CD4-positive, alpha-beta T cell (primary cell): ENCODE data around the gene B3GLCT. TPM values are rescaled to one million over a fixed set of nuclear protein-coding genes. Genes with fewer than 3 reads are reported as not detected.

Source experiments
- ATAC-seq: fragments of 200-7000 bp; cut with Tn5 transposase; one replicate; pipeline ENCODE4 v1.10.0; 2022; ENCODE audit warnings: mild to moderate bottlenecking; ENCODE audit not compliant: poor library complexity
- CTCF ChIA-PET: fragments of 350-600 bp; sonication (Branson Sonifier 250); formaldehyde crosslinking; loops from one replicate; lab custom pipeline; 2021; ENCODE audit warnings: antibody characterized with exemption, inconsistent platforms; lab: Charles Lee
- POLR2A ChIA-PET: fragments of 350-600 bp; sonication (Branson Sonifier 250); formaldehyde crosslinking; loops from one replicate; lab custom pipeline; 2021; ENCODE audit warnings: antibody characterized with exemption, inconsistent platforms; lab: Charles Lee
- DNase-seq, 14 experiments: peaks; one replicate each; pipeline ENCODE4 v3.0.0-alpha.2; 2013 to 2020; ENCODE audit warnings: mixed read lengths in 2 of 14
- H3K27ac ChIP-seq, 2 donors: one replicate each; pipeline versions ENCODE4 v1.5.1 to v1.7.0; 2013; ENCODE audit warnings: low read length in 2 of 2, low read depth in 1 of 2, mild to moderate bottlenecking in 1 of 2
- H3K27me3 ChIP-seq, 2 experiments: 1 replicate in 1 of 2; 2 replicates in 1 of 2; pipeline versions ENCODE4 v1.6.1 to v1.7.0; 2013; ENCODE audit warnings: low read length in 2 of 2, control low read depth in 1 of 2, mild to moderate bottlenecking in 1 of 2, moderate library complexity in 1 of 2; ENCODE audit not compliant: insufficient read depth in 2 of 2, control insufficient read depth in 1 of 2
- H3K36me3 ChIP-seq: one replicate; pipeline ENCODE4 v1.6.1; 2013; ENCODE audit warnings: low read length, control low read depth; ENCODE audit not compliant: insufficient read depth
- H3K4me1 ChIP-seq: one replicate; pipeline ENCODE4 v1.6.1; 2013; ENCODE audit warnings: low read length, control low read depth; ENCODE audit not compliant: insufficient read depth
- H3K4me3 ChIP-seq: one replicate; pipeline ENCODE4 v1.5.1; 2013; ENCODE audit warnings: mild to moderate bottlenecking, low read length, moderate library complexity
- H3K9me3 ChIP-seq, 2 experiments: 1 replicate in 1 of 2; 2 replicates in 1 of 2; pipeline versions ENCODE4 v1.6.1 to v1.7.0; 2013; ENCODE audit warnings: low read length in 2 of 2, mild to moderate bottlenecking in 2 of 2, control low read depth in 1 of 2, moderate library complexity in 1 of 2; ENCODE audit not compliant: control insufficient read depth in 1 of 2, insufficient read depth in 1 of 2
- H3K27ac Mint-ChIP-seq: one replicate; pipeline ENCODE4 v1.8.0; 2020; ENCODE audit warnings: mixed read lengths
- H3K27me3 Mint-ChIP-seq: one replicate; pipeline ENCODE4 v1.8.0; 2021; ENCODE audit warnings: mixed read lengths
- H3K36me3 Mint-ChIP-seq: one replicate; pipeline ENCODE4 v1.8.0; 2021; ENCODE audit warnings: low read depth, mixed read lengths
- H3K4me1 Mint-ChIP-seq: one replicate; pipeline ENCODE4 v1.8.0; 2021; ENCODE audit warnings: low read depth, mixed read lengths
- H3K4me3 Mint-ChIP-seq: one replicate; pipeline ENCODE4 v1.8.0; 2020; ENCODE audit warnings: mild to moderate bottlenecking, mixed read lengths
- H3K9me3 Mint-ChIP-seq: one replicate; pipeline ENCODE4 v1.8.0; 2020; ENCODE audit warnings: mixed read lengths
- intact Hi-C, 2 experiments: fragments of 100-400 bp; cut with DNase I in 1 of 2; cut with micrococcal nuclease in 1 of 2; formaldehyde crosslinking; loops; one replicate each; pipeline versions ENCODE4 v1.15.1 to v1.9.0; 2023 to 2025; cut with DNase I, micrococcal nuclease
- total RNA-seq, 174 experiments: library from RNA in 2 of 174; stranded (reverse) in 2 of 174; gene quantifications; one replicate each; pipeline ENCODE4 v1.2.3 and lab custom pipeline; 2021 to 2026
- TF ChIP-seq, protein P1 (sequence below): fragments of 200-600 bp; IDR thresholded peaks from one replicate; pipeline ENCODE4 v1.8.0; 2022; ENCODE audit warnings: antibody characterized with exemption, mild to moderate bottlenecking

Gene B3GLCT
- total RNA-seq, 2 experiments from 2014 or later: 3.2 to 3.7 TPM

- ChIA-PET CTCF (no interaction called here), POLR2A (no interaction called here)
- Histone ChIP-seq H3K9me3 (no peaks in the 10 kb centered on the region), H3K36me3 (no peaks in the 10 kb centered on the region), H3K27me3 (no peaks in the 10 kb centered on the region), H3K4me1 (no peaks in the 10 kb centered on the region), H3K4me3 (no peak overlapping the region), H3K27ac (no peak overlapping the region)
- Mint-ChIP-seq H3K4me3 (no peak overlapping the region), H3K9me3 (peaks cover 1% of the 10 kb centered on the region), H3K36me3 (no peaks in the 10 kb centered on the region), H3K27me3 (no peaks in the 10 kb centered on the region), H3K27ac (no peak overlapping the region), H3K4me1 (no peaks in the 10 kb centered on the region)
- DNase-seq (no peak), ATAC-seq (no peak)
- intact Hi-C loops: no loop called here
- TF ChIP-seq, protein P1, sequence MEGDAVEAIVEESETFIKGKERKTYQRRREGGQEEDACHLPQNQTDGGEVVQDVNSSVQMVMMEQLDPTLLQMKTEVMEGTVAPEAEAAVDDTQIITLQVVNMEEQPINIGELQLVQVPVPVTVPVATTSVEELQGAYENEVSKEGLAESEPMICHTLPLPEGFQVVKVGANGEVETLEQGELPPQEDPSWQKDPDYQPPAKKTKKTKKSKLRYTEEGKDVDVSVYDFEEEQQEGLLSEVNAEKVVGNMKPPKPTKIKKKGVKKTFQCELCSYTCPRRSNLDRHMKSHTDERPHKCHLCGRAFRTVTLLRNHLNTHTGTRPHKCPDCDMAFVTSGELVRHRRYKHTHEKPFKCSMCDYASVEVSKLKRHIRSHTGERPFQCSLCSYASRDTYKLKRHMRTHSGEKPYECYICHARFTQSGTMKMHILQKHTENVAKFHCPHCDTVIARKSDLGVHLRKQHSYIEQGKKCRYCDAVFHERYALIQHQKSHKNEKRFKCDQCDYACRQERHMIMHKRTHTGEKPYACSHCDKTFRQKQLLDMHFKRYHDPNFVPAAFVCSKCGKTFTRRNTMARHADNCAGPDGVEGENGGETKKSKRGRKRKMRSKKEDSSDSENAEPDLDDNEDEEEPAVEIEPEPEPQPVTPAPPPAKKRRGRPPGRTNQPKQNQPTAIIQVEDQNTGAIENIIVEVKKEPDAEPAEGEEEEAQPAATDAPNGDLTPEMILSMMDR: no peak
These were observed 14.7 kb upstream of the B3GLCT start for GRCh38 chr13:31184981-31185645.

GRCh38 chr13:31191748-31192147 lies 8.0 kb upstream of the B3GLCT start:
- CTCF ChIA-PET: no interaction called here
- H3K36me3 Mint-ChIP-seq: no peaks in the 10 kb centered on the region
- H3K36me3 ChIP-seq: no peaks in the 10 kb centered on the region
- no peak overlapping the region for H3K4me3 Mint-ChIP-seq
- H3K27me3 ChIP-seq: no peaks in the 10 kb centered on the region
- H3K9me3 Mint-ChIP-seq: peaks cover 1% of the 10 kb centered on the region
- no peak overlapping the region for H3K4me3 ChIP-seq
- POLR2A ChIA-PET: no interaction called here
- ATAC-seq (no peak), DNase-seq (no peak)
- no peak overlapping the region for H3K27ac ChIP-seq
- no peak overlapping the region for H3K27ac Mint-ChIP-seq
- intact Hi-C loops: no loop called here
- no peaks in the 10 kb centered on the region for H3K4me1 Mint-ChIP-seq
- TF ChIP-seq, protein P1: no peak
- H3K9me3 ChIP-seq: no peaks in the 10 kb centered on the region
- no peaks in the 10 kb centered on the region for H3K4me1 ChIP-seq
- no peaks in the 10 kb centered on the region for H3K27me3 Mint-ChIP-seq

- no peaks in the 10 kb centered on the region for H3K4me1 ChIP-seq
- ATAC-seq (no peak), DNase-seq (no peak)
- TF ChIP-seq, protein P1: no peak
- ChIA-PET POLR2A (no interaction called here), CTCF (no interaction called here)
- Mint-ChIP-seq H3K4me3 (no peak overlapping the region), H3K27me3 (no peaks in the 10 kb centered on the region), H3K4me1 (no peaks in the 10 kb centered on the region), H3K9me3 (peaks cover under 1% of the 10 kb centered on the region), H3K27ac (no peak overlapping the region), H3K36me3 (no peaks in the 10 kb centered on the region)
- intact Hi-C loops: no loop called here
- H3K27me3 ChIP-seq: no peaks in the 10 kb centered on the region
- H3K9me3 ChIP-seq: no peaks in the 10 kb centered on the region
- no peaks in the 10 kb centered on the region for H3K36me3 ChIP-seq
- H3K27ac ChIP-seq: no peak overlapping the region
- no peak overlapping the region for H3K4me3 ChIP-seq
These were observed 7.5 kb upstream of the B3GLCT start for GRCh38 chr13:31192306-31192705.
